ENCODE results near the gene SHOC1. TPM values are rescaled to one million over a fixed set of nuclear protein-coding genes. Genes with fewer than 3 reads are reported as not detected.

Gene SHOC1
- total RNA-seq, 1 experiment from 2014 or later: 1.1 TPM

GRCh38 chr9:111840442-111840841 is 45.7 kb upstream of the SHOC1 start:
- H3K27ac ChIP-seq (ENCODE audit: low read depth, low read length): no peak overlapping the region
- no peaks in the 10 kb centered on the region for H3K9me3 ChIP-seq (ENCODE audit: control insufficient read depth in 1 of 2, insufficient read depth in 1 of 2, low read depth in 1 of 2, low read length in 2 of 2)
- H3K27me3 ChIP-seq (ENCODE audit: insufficient read depth, low read length): no peaks in the 10 kb centered on the region
- TF ChIP-seq FOSL1 (IDR thresholded peaks at IDR 0.05; ENCODE audit: low read depth) (no peak), JUND (IDR thresholded peaks at IDR 0.05) (no peak), EZH2phosphoT487 (IDR thresholded peaks at IDR 0.05; ENCODE audit: borderline replicate concordance) (no peak), REST (IDR thresholded peaks at IDR 0.05; ENCODE audit: low read depth) (no peak), YY1 (IDR thresholded peaks at IDR 0.05; ENCODE audit: extremely low read depth, insufficient replicate concordance, low read depth, low read length) (no peak), POLR2A (IDR thresholded peaks at IDR 0.05; ENCODE audit: borderline replicate concordance, extremely low read depth, insufficient read depth, insufficient read length) (no peak), ZBTB33 (IDR thresholded peaks at IDR 0.05; ENCODE audit: extremely low read depth, insufficient replicate concordance, low read length) (no peak), EZH2 (IDR thresholded peaks at IDR 0.05) (no peak), TCF7L2 (IDR thresholded peaks at IDR 0.05; ENCODE audit: borderline replicate concordance, extremely low read depth, insufficient read depth, insufficient read length) (no peak), CBX3 (IDR thresholded peaks at IDR 0.05; ENCODE audit: low read depth) (no peak), CEBPB (IDR thresholded peaks at IDR 0.05; ENCODE audit: low read depth) (no peak), RAD21 (IDR thresholded peaks at IDR 0.05; ENCODE audit: low read depth) (no peak), EGR1 (IDR thresholded peaks at IDR 0.05; ENCODE audit: low read depth) (no peak), MAX (IDR thresholded peaks at IDR 0.05) (no peak), SIN3A (IDR thresholded peaks at IDR 0.05; ENCODE audit: low read depth) (no peak), POLR2AphosphoS5 (IDR thresholded peaks at IDR 0.05; ENCODE audit: low read depth, low read length) (no peak), ZFX (IDR thresholded peaks at IDR 0.05) (no peak), SP1 (IDR thresholded peaks at IDR 0.05; ENCODE audit: low read depth) (no peak)
- TF ChIP-seq, protein P1, sequence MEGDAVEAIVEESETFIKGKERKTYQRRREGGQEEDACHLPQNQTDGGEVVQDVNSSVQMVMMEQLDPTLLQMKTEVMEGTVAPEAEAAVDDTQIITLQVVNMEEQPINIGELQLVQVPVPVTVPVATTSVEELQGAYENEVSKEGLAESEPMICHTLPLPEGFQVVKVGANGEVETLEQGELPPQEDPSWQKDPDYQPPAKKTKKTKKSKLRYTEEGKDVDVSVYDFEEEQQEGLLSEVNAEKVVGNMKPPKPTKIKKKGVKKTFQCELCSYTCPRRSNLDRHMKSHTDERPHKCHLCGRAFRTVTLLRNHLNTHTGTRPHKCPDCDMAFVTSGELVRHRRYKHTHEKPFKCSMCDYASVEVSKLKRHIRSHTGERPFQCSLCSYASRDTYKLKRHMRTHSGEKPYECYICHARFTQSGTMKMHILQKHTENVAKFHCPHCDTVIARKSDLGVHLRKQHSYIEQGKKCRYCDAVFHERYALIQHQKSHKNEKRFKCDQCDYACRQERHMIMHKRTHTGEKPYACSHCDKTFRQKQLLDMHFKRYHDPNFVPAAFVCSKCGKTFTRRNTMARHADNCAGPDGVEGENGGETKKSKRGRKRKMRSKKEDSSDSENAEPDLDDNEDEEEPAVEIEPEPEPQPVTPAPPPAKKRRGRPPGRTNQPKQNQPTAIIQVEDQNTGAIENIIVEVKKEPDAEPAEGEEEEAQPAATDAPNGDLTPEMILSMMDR (IDR thresholded peaks at IDR 0.05 in 2 of 3, conservative IDR thresholded peaks at IDR 0.05 in 1 of 3; ENCODE audit: borderline replicate concordance in 1 of 3, insufficient read depth in 1 of 3, low read depth in 2 of 3, low read length in 2 of 3): no peak
- no peaks in the 10 kb centered on the region for H3K79me2 ChIP-seq (ENCODE audit: insufficient read depth, low read length)
- no peak overlapping the region for H3K4me3 ChIP-seq (replicated peaks in 1 of 2; ENCODE audit: low read depth in 1 of 2, low read length in 2 of 2)
- ATAC-seq (no peak), DNase-seq (ENCODE audit: low read depth, low spot score) (no peak)
- no peaks in the 10 kb centered on the region for H3K36me3 ChIP-seq (ENCODE audit: control insufficient read depth in 1 of 2, insufficient read depth in 2 of 2, low read length in 2 of 2)
- BruUV-seq (replicated peaks): no TSS peak
- H2AFZ ChIP-seq (ENCODE audit: low read depth, low read length, poor library complexity, severe bottlenecking): no peak overlapping the region
- H4K20me1 ChIP-seq (ENCODE audit: insufficient read depth): no peaks in the 10 kb centered on the region
- no peaks in the 10 kb centered on the region for H3K9me2 ChIP-seq (ENCODE audit: insufficient read depth)
- ChIA-PET RAD21 (ENCODE audit: low non-redundant PET in 1 of 2, low total read pairs in 2 of 2, uncharacterized antibody in 2 of 2, unreplicated experiment in 2 of 2) (no interaction called here), POLR2A (no interaction called here), CTCF (no interaction called here)
- intact Hi-C loops (cut with micrococcal nuclease): no loop called here
- no peak overlapping the region for H3K9ac ChIP-seq (ENCODE audit: low read length)
- no peak overlapping the region for H3K4me2 ChIP-seq (ENCODE audit: low read length)
- H3K4me1 ChIP-seq (ENCODE audit: control insufficient read depth in 1 of 2, insufficient read depth in 2 of 2, low read length in 2 of 2): peaks cover 0 to 6% of the 10 kb centered on the region in 2 experiments; a peak in 1 of 4 replicates
